Ovary (tissue), 9 donors: ENCODE data around the gene PDK2. TPM values are rescaled to one million over a fixed set of nuclear protein-coding genes. Genes with fewer than 3 reads are reported as not detected.

Experiments used
- DNase-seq, 5 donors: peaks; one replicate each; pipeline ENCODE4 v3.0.0-alpha.2; 2019 to 2020
- H3K27ac ChIP-seq, 2 donors: fragments of 200-600 bp; one replicate each; pipeline versions ENCODE4 v1.5.1 to v1.8.0; 2019 to 2022
- H3K27me3 ChIP-seq: fragments of 200-600 bp; one replicate; pipeline ENCODE4 v1.8.0; 2022
- H3K36me3 ChIP-seq: fragments of 200-600 bp; sonication (generic); one replicate; pipeline ENCODE4 v1.5.1; 2019
- H3K4me1 ChIP-seq: one replicate; pipeline ENCODE4 v1.8.1; 2013; ENCODE audit warnings: mild to moderate bottlenecking, moderate library complexity; ENCODE audit not compliant: insufficient read depth
- H3K4me3 ChIP-seq: fragments of 200-600 bp; sonication (generic); one replicate; pipeline ENCODE4 v1.5.1; 2017
- H3K9me3 ChIP-seq, 2 donors: fragments of 200-600 bp in 1 of 2; sonication (generic) in 1 of 2; one replicate each; pipeline versions ENCODE4 v1.5.1 to v1.8.1; 2013 to 2019; ENCODE audit warnings: mild to moderate bottlenecking in 1 of 2, moderate library complexity in 1 of 2
- CTCF ChIP-seq, 3 donors: fragments of 450-650 bp in 2 of 3; fragments of 200-600 bp in 1 of 3; IDR thresholded peaks; one replicate each; pipeline versions ENCODE4 v1.5.1 to v1.8.0; 2016 to 2022; ENCODE audit warnings: antibody characterized with exemption in 3 of 3, mild to moderate bottlenecking in 1 of 3
- EP300 ChIP-seq: sonication (generic); formaldehyde crosslinking; IDR thresholded peaks from one replicate; pipeline ENCODE4 v1.6.1; 2017; ENCODE audit warnings: antibody characterized with exemption
- POLR2A ChIP-seq: fragments of 450-650 bp; IDR thresholded peaks from one replicate; pipeline ENCODE4 v1.6.1; 2017; ENCODE audit warnings: antibody characterized with exemption, mild to moderate bottlenecking, moderate library complexity
- WGBS, 3 donors: extraction: QIAGEN DNeasy Blood & Tissue Kit in 1 of 3; methylation state at CpG; one replicate each; pipeline versions ENCODE4 v1.1.5 to v1.1.7; 2013 to 2017; 5-methylcytosine and 5-hydroxymethylcytosine counted together
- intact Hi-C, 4 donors: fragments of 100-400 bp; cut with DNase I; formaldehyde crosslinking; loops; one replicate each; pipeline versions ENCODE4 v1.11.0 to v1.15.1; 2022 to 2023
- polyA plus RNA-seq, 2 donors: library from polyadenylated mRNA; stranded (reverse); fragments of 200-250 nt in 1 of 2; fragments of 350-450 nt in 1 of 2; fragmentation: Illumina TruSeq in 1 of 2; extraction: RNeasy Lipid Tissue Mini Kit (QIAGEN cat#74804) in 1 of 2; gene quantifications; one replicate each; pipeline ENCODE4 v1.2.3, GENCODE V29; 2013 to 2014
- total RNA-seq, 7 donors: library from RNA; depleted of rRNA in 2 of 7; stranded (reverse); fragments of >200 nt in 2 of 7; fragmentation: NEBNext Ultra II Directional in 3 of 7; extraction: Animal tissue kit (Norgen Biotek cat#: 25700) in 3 of 7; gene quantifications; one replicate each; pipeline versions ENCODE4 v1.1.0 to v1.2.4, GENCODE V29; 2016 to 2023
- donor health status: DM: no; HTN: no; CAD: no; lungs with moderate emphysema.
- donor health status: DM: no; HTN: no; CAD: no.
- donor health status: Bipolar disorder and iron deficiency.
- donor health status: DM: yes; HTN: yes; CAD: no.
- donor health status: DM: no; HTN: no; CAD: no.
- donor health status: DM: yes; HTN: yes; CAD: no.

The PDK2 gene
- total and polyA plus RNA-seq, 9 donors, result 36.5 to 83.2 (median 54.7) TPM

GRCh38 chr17:50117202-50118051, 22.3 kb downstream of the PDK2 start:
- Histone ChIP-seq H3K27ac (no peak overlapping the region), H3K9me3 (no peaks in the 10 kb centered on the region), H3K27me3 (no peaks in the 10 kb centered on the region), H3K36me3 (no peaks in the 10 kb centered on the region), H3K4me3 (no peak overlapping the region), H3K4me1 (peaks cover 8% of the 10 kb centered on the region)
- intact Hi-C loops, result loop anchor here in 1 of 4 donors (10.0 kb wide), 2 partner anchors 47 to 177 kb away; partner anchors contain the start of gene SGCA
- DNase-seq, result peak; percentile 63 to 83 (median 74)
- 6 to 13% (median 7%) methylated on average over 63 to 64 of the region's 64 CpGs for WGBS, 3 donors
- TF ChIP-seq POLR2A (no peak), CTCF (IDR thresholded peaks at IDR 0.05) (peak; percentile 38 to 86 (median 79))

GRCh38 chr17:50118076-50118827, 23.1 kb downstream of the PDK2 start:
- intact Hi-C loops, result loop anchor here in 1 of 4 donors (10.0 kb wide), 2 partner anchors 47 to 177 kb away; partner anchors contain the start of gene SGCA
- H3K27ac ChIP-seq, result no peak overlapping the region
- no peaks in the 10 kb centered on the region for H3K9me3 ChIP-seq
- DNase-seq, result peak in 1 of 5 donors; percentile 65
- peaks cover 8% of the 10 kb centered on the region for H3K4me1 ChIP-seq
- no peak overlapping the region for H3K4me3 ChIP-seq
- 43 to 52% (median 44%) methylated on average over 22 to 23 of the region's 23 CpGs for WGBS, 3 donors
- no peaks in the 10 kb centered on the region for H3K36me3 ChIP-seq
- H3K27me3 ChIP-seq, result no peaks in the 10 kb centered on the region
- TF ChIP-seq EP300 (no peak), CTCF (IDR thresholded peaks at IDR 0.05) (no peak), POLR2A (no peak)

DNA sequence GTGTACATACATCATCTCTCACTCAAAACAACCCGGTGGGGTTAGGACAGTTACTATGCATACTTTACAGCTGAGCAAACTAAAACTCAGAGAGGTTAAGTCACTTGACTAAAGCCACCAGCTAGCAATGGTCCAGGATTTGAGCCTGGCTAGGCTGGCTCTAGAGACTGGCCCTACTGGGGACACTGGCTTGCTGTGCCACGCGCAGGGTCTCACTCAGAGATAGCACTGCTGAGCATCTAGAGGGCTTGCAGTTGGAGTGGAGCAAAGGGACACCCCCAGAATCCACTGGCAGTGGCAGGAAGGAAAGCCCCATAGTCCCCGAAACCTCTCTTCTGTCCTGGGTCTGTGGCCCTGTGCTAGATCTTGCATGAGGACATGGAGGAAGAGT, 23.7 kb downstream of the PDK2 start:
- H3K27me3 ChIP-seq, result no peaks in the 10 kb centered on the region
- WGBS, 3 donors, result 88 to 91% (median 89%) methylated on average over 4 of the region's 4 CpGs
- no peaks in the 10 kb centered on the region for H3K9me3 ChIP-seq
- DNase-seq, result no peak
- no peak overlapping the region for H3K4me3 ChIP-seq
- H3K27ac ChIP-seq, result no peak overlapping the region
- no peaks in the 10 kb centered on the region for H3K36me3 ChIP-seq
- H3K4me1 ChIP-seq, result peaks cover 8% of the 10 kb centered on the region
- TF ChIP-seq CTCF (IDR thresholded peaks at IDR 0.05) (no peak), POLR2A (no peak), EP300 (no peak)
- intact Hi-C loops, result loop anchor here in 1 of 4 donors (10.0 kb wide), 2 partner anchors 46 to 176 kb away; partner anchors contain the start of gene SGCA

DNA sequence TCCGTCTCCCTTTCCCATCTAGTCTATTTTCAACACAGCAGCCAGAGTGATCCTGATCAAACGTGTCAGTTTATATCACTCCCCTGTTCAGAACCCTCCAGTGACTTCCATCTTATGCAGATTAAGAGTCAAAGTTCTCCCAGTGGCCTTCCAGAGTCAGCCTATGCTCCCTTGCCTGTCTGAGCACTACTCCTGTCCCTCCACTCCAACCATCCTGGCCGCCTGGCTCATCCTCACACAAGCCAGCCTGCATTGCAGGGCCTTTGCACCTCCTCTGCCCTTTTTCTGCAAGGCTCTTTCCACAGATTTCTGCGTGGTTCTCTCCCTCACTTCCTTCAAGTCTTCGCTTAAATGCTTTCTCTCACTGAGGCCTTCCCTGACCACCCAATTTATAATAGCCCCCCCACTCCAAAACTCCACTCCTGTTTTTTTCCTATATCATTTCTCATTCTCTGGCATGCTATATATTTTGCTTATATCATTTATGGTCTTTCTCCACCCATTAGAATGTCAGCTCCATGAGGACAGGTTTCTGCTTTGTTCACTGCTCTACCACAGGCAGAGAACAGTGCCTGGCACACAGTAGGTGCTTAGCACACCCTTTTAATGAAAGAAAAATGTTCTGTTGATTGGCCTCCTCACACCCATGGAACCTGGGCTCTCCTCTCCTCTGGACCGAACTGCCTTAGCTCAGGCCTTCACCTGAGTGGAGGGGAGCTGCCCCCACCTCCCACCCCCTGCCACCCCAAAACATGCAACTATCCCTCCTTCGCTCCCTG, 25.5 kb downstream of the PDK2 start:
- TF ChIP-seq EP300 (no peak), POLR2A (no peak), CTCF (IDR thresholded peaks at IDR 0.05) (no peak)
- WGBS, 3 donors, result 93 to 96% (median 95%) methylated on average over 7 of the region's 7 CpGs

More for the DNA sequence above, 25.5 kb downstream of the PDK2 start:
- Histone ChIP-seq H3K9me3 (no peaks in the 10 kb centered on the region), H3K27me3 (no peaks in the 10 kb centered on the region), H3K4me3 (no peak overlapping the region), H3K27ac (no peak overlapping the region), H3K4me1 (peaks cover 10% of the 10 kb centered on the region), H3K36me3 (no peaks in the 10 kb centered on the region)
- no peak for DNase-seq
- intact Hi-C loops, result no loop called here
